ENCODE measurements around the gene DLGAP1. TPM values are rescaled to one million over a fixed set of nuclear protein-coding genes. Genes with fewer than 3 reads are reported as not detected.

DLGAP1 gene
- total RNA-seq, 1 experiment from 2014 or later: 0.39 TPM

DNA sequence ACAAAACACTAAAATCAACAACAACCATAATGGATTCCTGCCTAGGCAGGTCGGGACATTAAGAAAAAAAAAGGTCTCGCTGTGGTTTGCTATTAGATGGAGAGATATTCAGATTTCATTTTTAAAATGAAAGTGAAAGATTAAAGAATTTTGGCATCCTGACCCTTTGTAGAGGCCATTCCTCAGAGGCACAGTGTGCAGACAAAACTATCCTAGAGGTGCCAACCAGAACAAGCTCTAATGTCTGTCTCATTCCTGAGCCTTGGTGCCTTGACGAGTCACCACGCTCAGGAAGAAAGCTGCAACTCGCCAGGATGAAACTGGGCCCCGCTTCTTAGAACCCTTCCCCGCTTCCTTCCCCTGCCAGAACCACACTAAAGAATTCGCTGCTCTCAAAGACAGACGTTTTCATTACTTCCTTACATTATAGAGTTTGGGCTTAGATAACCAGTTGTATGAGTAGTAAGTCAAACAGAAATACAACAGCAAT lies 849.1 kb downstream of the DLGAP1 start:
- ChIA-PET CTCF (interaction anchor here (0.7 to 2.0 kb wide), 2 partner anchors 60 to 166 kb away, joined by 3 to 13 read pairs; no protein-coding TSS in a partner anchor), POLR2A (interaction anchor here (0.6 to 10.2 kb wide), 11 partner anchors 8 to 60 kb away, joined by 3 to 126 read pairs (median 9); no protein-coding TSS in a partner anchor), RAD21 (ENCODE audit: low non-redundant PET in 1 of 2, low total read pairs in 2 of 2, uncharacterized antibody in 2 of 2, unreplicated experiment in 2 of 2) (interaction anchor here in 1 of 2 experiments (0.9 kb wide), 1 partner anchor 46 kb away, joined by 3 read pairs; no protein-coding TSS in a partner anchor)
- Histone ChIP-seq H2AFZ (ENCODE audit: low read depth, low read length, poor library complexity, severe bottlenecking) (no peak overlapping the region), H3K4me1 (ENCODE audit: control insufficient read depth in 1 of 2, insufficient read depth in 2 of 2, low read length in 2 of 2) (peaks cover 85 to 99% of the 10 kb centered on the region in 2 experiments), H3K79me2 (ENCODE audit: insufficient read depth, low read length) (peaks cover 53% of the 10 kb centered on the region), H3K27me3 (ENCODE audit: insufficient read depth, low read length) (no peaks in the 10 kb centered on the region), H3K4me2 (ENCODE audit: low read length) (peak overlapping the region; percentile 78), H3K4me3 (replicated peaks in 1 of 2; ENCODE audit: low read depth in 1 of 2, low read length in 2 of 2) (peak overlapping the region in 1 of 2 experiments; percentile 46; a peak in 1 of 4 replicates), H3K9me3 (ENCODE audit: control insufficient read depth in 1 of 2, insufficient read depth in 1 of 2, low read depth in 1 of 2, low read length in 2 of 2) (no peaks in the 10 kb centered on the region), H3K9ac (ENCODE audit: low read length) (peak overlapping the region; percentile 79), H3K9me2 (ENCODE audit: insufficient read depth) (no peaks in the 10 kb centered on the region), H4K20me1 (ENCODE audit: insufficient read depth) (no peaks in the 10 kb centered on the region), H3K27ac (ENCODE audit: low read depth, low read length) (peak overlapping the region; percentile 100), H3K36me3 (ENCODE audit: control insufficient read depth in 1 of 2, insufficient read depth in 2 of 2, low read length in 2 of 2) (peaks cover 0 to 5% of the 10 kb centered on the region in 2 experiments; a peak in 1 of 4 replicates)
- no TSS peak for BruUV-seq (replicated peaks)
- no peak for DNase-seq (ENCODE audit: low read depth, low spot score)
- intact Hi-C loops (cut with micrococcal nuclease): no loop called here
- no peak for ATAC-seq
- no peak for TF ChIP-seq ELF1 (IDR thresholded peaks at IDR 0.05; ENCODE audit: borderline replicate concordance, low read depth)
- no peak for TF ChIP-seq TCF7L2 (IDR thresholded peaks at IDR 0.05; ENCODE audit: borderline replicate concordance, extremely low read depth, insufficient read depth, insufficient read length)
- TF ChIP-seq POLR2AphosphoS5 (IDR thresholded peaks at IDR 0.05; ENCODE audit: low read depth, low read length): peak; percentile 43; the same call in 1 of the 2 replicates
- TF ChIP-seq, protein P1, sequence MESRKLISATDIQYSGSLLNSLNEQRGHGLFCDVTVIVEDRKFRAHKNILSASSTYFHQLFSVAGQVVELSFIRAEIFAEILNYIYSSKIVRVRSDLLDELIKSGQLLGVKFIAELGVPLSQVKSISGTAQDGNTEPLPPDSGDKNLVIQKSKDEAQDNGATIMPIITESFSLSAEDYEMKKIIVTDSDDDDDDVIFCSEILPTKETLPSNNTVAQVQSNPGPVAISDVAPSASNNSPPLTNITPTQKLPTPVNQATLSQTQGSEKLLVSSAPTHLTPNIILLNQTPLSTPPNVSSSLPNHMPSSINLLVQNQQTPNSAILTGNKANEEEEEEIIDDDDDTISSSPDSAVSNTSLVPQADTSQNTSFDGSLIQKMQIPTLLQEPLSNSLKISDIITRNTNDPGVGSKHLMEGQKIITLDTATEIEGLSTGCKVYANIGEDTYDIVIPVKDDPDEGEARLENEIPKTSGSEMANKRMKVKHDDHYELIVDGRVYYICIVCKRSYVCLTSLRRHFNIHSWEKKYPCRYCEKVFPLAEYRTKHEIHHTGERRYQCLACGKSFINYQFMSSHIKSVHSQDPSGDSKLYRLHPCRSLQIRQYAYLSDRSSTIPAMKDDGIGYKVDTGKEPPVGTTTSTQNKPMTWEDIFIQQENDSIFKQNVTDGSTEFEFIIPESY (IDR thresholded peaks at IDR 0.05; ENCODE audit: extremely low read depth, insufficient replicate concordance, low read length): no peak
- TF ChIP-seq EZH2phosphoT487 (IDR thresholded peaks at IDR 0.05; ENCODE audit: borderline replicate concordance): no peak

Measured in HCT116 (cell line).